HG02981 (cell line): ENCODE data around the gene DDX20.
"Not testable (repeated sequence)": the region's sequence is repeated elsewhere in the genome, so short reads cannot be mapped to it uniquely, and the experiment has no call there.

Experiments
- ATAC-seq: cut with Tn5 transposase; IDR thresholded peaks from one replicate; pipeline ENCODE4 v1.9.1; 2021; ENCODE audit warnings: mild to moderate bottlenecking, moderate library complexity; ENCODE audit not compliant: unreplicated experiment

Gene DDX20

GRCh38 chr1:111732718-111733117 is 23.0 kb upstream of the DDX20 start:
- no peak for ATAC-seq

- no peak for ATAC-seq
Observed at GRCh38 chr1:111733183-111733991, 22.3 kb upstream of the DDX20 start.

GRCh38 chr1:111733992-111734341 is 21.7 kb upstream of the DDX20 start:
- no peak for ATAC-seq

GRCh38 chr1:111734426-111734825 is 21.3 kb upstream of the DDX20 start:
- ATAC-seq, result no peak

- ATAC-seq, result no peak
Observed at GRCh38 chr1:111734856-111735255, 20.8 kb upstream of the DDX20 start.

- no peak for ATAC-seq
Observed at GRCh38 chr1:111735321-111735720, 20.4 kb upstream of the DDX20 start.

- ATAC-seq, result no peak
Observed at GRCh38 chr1:111735858-111736544, 19.7 kb upstream of the DDX20 start.

GRCh38 chr1:111736548-111737215 is 19.0 kb upstream of the DDX20 start:
- no peak for ATAC-seq

GRCh38 chr1:111737216-111738132 is 18.2 kb upstream of the DDX20 start:
- no peak for ATAC-seq

- ATAC-seq, result no peak
Observed at GRCh38 chr1:111738133-111738435, 17.6 kb upstream of the DDX20 start.

GRCh38 chr1:111738436-111739193 is 17.1 kb upstream of the DDX20 start:
- ATAC-seq, result peak; percentile 36

- peak; percentile 77 for ATAC-seq
Observed at GRCh38 chr1:111739194-111739924, 16.3 kb upstream of the DDX20 start, which contains the start of gene INKA2. Gene INKA2 (minus strand): TSS chr1:111739395. CDS start chr1:111739242, 153 bp downstream.

GRCh38 chr1:111739925-111740765 is 15.6 kb upstream of the DDX20 start:
- ATAC-seq, result no peak

GRCh38 chr1:111742292-111742691 is 13.4 kb upstream of the DDX20 start:
- ATAC-seq, result not testable (repeated sequence)

GRCh38 chr1:111742938-111743549 is 12.7 kb upstream of the DDX20 start:
- no peak for ATAC-seq

- no peak for ATAC-seq
Observed at GRCh38 chr1:111743679-111744101, 12.0 kb upstream of the DDX20 start.

- no peak for ATAC-seq
Observed at GRCh38 chr1:111745675-111746613, 9.8 kb upstream of the DDX20 start.
